Measurements from ENCODE around the gene PTPN11. TPM values are rescaled to one million over a fixed set of nuclear protein-coding genes. Genes with fewer than 3 reads are reported as not detected.

Gene PTPN11
- total and polyA plus RNA-seq, 9 donors, result 22.1 to 94.6 (median 62.7) TPM

DNA sequence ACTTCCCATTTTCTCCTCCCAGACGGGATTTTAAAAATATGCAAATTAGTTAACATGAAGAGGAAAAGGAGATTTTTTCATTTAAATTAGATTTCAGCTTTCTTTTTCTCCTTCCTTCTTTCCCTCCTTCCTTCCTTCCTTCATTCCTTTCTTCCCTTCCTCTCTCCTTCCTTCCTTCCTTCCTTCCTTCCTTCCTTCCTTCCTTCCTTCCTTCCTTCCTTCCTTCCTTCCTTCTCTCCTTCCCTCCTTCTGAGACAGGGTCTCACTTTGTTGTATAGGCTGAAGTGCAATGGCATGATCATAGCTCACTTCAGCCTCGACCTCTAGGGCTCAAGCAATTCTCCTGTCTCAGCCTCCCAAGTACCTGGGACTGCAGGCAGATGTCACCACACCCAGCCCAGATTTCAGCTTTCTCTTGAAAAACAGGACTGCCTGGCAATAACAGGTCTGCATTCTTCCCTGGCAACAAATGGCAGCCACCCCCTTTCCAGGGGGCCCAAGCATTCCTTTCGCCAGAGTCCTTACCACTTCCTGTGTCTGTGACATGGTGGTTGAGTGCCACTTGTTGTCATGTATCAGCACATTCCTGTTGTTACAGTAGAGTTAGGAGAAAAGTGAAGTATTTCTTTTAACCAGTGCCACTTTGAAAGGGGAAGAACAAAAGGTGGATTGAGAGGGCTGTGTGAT is 119.1 kb downstream of the PTPN11 start:
- no peaks in the 10 kb centered on the region for H3K36me3 ChIP-seq
- no peak for DNase-seq
- no peaks in the 10 kb centered on the region for H3K27me3 ChIP-seq
- H3K9me3 ChIP-seq, result no peaks in the 10 kb centered on the region
- TF ChIP-seq POLR2A (IDR thresholded peaks at IDR 0.05) (no peak), CTCF (IDR thresholded peaks at IDR 0.05) (no peak), EP300 (IDR thresholded peaks at IDR 0.05) (no peak)
- no peak overlapping the region for H3K27ac ChIP-seq
- no peak overlapping the region for H3K4me3 ChIP-seq
- intact Hi-C loops (cut with DNase I), result no loop called here
- WGBS, 3 donors, result 44 to 52% (median 46%) methylated on average over 3 of the region's 3 CpGs
- no peaks in the 10 kb centered on the region for H3K4me1 ChIP-seq (ENCODE audit: insufficient read depth)

DNA sequence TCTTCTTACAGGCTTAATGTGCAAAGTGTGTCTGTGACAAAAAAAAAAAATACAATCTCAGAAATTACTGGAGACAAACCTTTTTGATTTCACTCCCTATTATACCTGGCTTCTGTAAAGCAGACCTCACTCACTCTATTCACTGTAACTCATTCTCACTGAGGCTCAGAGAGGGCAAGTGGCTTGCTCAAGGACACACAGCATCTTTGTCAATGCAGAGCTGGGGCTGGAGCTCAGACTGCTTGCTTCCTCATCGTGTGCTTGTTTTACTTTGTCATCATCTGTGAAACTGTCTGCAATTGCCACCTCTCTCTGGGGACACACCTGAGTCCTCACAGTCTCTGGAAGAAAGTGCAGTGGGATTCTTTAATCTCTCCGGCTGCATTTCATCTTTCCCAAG is 120.0 kb downstream of the PTPN11 start:
- no peaks in the 10 kb centered on the region for H3K9me3 ChIP-seq
- 25 to 59% (median 27%) methylated on average over 2 of the region's 2 CpGs for WGBS, 3 donors

GRCh38 chr12:112539221-112539620 is 120.5 kb downstream of the PTPN11 start:
- Histone ChIP-seq H3K4me1 (ENCODE audit: insufficient read depth) (no peaks in the 10 kb centered on the region), H3K4me3 (no peak overlapping the region), H3K9me3 (no peaks in the 10 kb centered on the region), H3K36me3 (no peaks in the 10 kb centered on the region), H3K27ac (no peak overlapping the region), H3K27me3 (no peaks in the 10 kb centered on the region)
- intact Hi-C loops (cut with DNase I), result no loop called here
- DNase-seq, result no peak
- TF ChIP-seq EP300 (IDR thresholded peaks at IDR 0.05) (no peak), POLR2A (IDR thresholded peaks at IDR 0.05) (no peak), CTCF (IDR thresholded peaks at IDR 0.05) (no peak)
- WGBS, 3 donors, result 20 to 38% (median 20%) methylated on average over 3 of the region's 3 CpGs

More for the DNA sequence above, 120.0 kb downstream of the PTPN11 start:
- TF ChIP-seq POLR2A (IDR thresholded peaks at IDR 0.05), result no peak
- TF ChIP-seq CTCF (IDR thresholded peaks at IDR 0.05), result no peak
- TF ChIP-seq EP300 (IDR thresholded peaks at IDR 0.05), result no peak
- Histone ChIP-seq H3K4me3 (no peak overlapping the region), H3K36me3 (no peaks in the 10 kb centered on the region), H3K27ac (no peak overlapping the region), H3K4me1 (ENCODE audit: insufficient read depth) (no peaks in the 10 kb centered on the region), H3K27me3 (no peaks in the 10 kb centered on the region)
- intact Hi-C loops (cut with DNase I), result no loop called here
- DNase-seq, result no peak

GRCh38 chr12:112540021-112540420 is 121.3 kb downstream of the PTPN11 start:
- Histone ChIP-seq H3K36me3 (no peaks in the 10 kb centered on the region), H3K27ac (no peak overlapping the region), H3K27me3 (no peaks in the 10 kb centered on the region), H3K9me3 (no peaks in the 10 kb centered on the region), H3K4me1 (ENCODE audit: insufficient read depth) (no peaks in the 10 kb centered on the region), H3K4me3 (no peak overlapping the region)
- WGBS, 3 donors, result 61 to 68% (median 65%) methylated on average over 5 of the region's 5 CpGs
- DNase-seq, result no peak
- intact Hi-C loops (cut with DNase I), result no loop called here
- TF ChIP-seq EP300 (IDR thresholded peaks at IDR 0.05), result no peak
- TF ChIP-seq CTCF (IDR thresholded peaks at IDR 0.05), result no peak
- no peak for TF ChIP-seq POLR2A (IDR thresholded peaks at IDR 0.05)
